ENCODE data around the gene MBD3.

The MBD3 gene

GRCh38 chr19:1621021-1621420 is 28.4 kb upstream of the MBD3 start:
- no peak overlapping the region for H3K4me3 ChIP-seq (ENCODE audit: low read depth, low read length)
- no peak for DNase-seq (ENCODE audit: low read depth, low spot score)
- ChIA-PET POLR2A (no interaction called here), CTCF (no interaction called here)
- no peak for TF ChIP-seq CTCF (IDR thresholded peaks at IDR 0.05; ENCODE audit: insufficient read depth, low read length, missing control alignments)

DNA sequence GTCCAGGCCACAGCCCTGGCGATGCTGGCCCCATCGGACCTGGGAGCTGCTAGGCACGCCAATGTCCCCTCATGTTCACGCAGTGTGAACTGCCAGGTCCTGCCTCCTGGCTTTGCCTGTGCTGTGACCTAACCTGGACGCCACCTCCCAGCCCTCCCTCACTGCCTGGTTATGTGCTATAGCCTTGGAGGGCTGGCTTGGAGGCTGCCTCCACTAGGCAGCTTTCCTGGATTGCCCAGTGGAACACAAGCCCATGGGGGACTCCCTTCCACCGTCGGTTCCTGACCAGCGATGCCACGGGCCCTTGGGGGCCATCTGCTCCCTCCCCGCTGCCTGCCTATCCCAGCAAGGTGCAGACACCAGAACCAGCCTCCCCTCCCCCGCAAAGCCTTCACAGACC is 27.8 kb upstream of the MBD3 start:
- POLR2A ChIA-PET: no interaction called here
- CTCF ChIA-PET: no interaction called here
- no peak overlapping the region for H3K4me3 ChIP-seq (ENCODE audit: low read depth, low read length)
- no peak for DNase-seq (ENCODE audit: low read depth, low spot score)
- TF ChIP-seq CTCF (IDR thresholded peaks at IDR 0.05; ENCODE audit: insufficient read depth, low read length, missing control alignments): no peak

DNA sequence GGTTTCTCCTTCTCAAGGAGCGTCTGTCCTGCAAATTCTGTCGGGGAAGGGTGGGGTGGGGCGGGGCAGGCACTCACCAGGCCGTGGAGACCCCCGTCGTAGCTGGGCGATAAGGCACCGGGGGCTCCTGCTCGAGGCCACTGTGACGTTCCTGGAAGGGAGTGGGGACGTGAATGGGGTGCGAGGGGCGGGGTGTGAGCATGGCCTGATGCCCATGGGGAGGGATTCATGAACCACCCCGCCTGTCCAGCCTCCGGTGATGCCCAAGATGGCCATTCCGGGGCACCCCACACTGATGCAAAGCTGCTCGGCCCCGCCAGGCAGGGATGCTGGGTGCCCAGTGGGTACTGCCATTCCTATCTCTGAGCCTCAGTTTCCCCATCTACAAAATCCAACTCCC is 27.0 kb upstream of the MBD3 start:
- ChIA-PET POLR2A (no interaction called here), CTCF (no interaction called here)
- TF ChIP-seq CTCF (IDR thresholded peaks at IDR 0.05; ENCODE audit: insufficient read depth, low read length, missing control alignments): no peak
- no peak overlapping the region for H3K4me3 ChIP-seq (ENCODE audit: low read depth, low read length)
- DNase-seq (ENCODE audit: low read depth, low spot score): no peak

DNA sequence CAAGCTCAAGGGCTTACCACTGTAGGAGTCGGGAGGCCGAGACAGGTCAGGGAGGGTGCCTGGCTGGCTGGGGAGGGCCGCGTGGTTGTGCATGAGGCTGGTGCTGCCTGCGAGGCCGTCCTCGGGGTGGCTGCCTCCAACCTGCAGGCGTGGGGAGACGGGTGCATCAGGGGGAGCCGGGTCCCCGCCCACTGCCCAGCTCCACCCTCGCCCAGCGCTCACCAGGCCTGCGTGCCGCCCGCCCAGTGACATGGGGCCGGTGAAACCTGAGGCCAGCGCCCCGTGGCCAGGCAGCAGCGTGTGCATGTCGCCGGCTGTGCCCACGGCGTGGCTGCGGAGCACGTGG is 26.4 kb upstream of the MBD3 start:
- POLR2A ChIA-PET: no interaction called here
- CTCF ChIA-PET: interaction anchor here (1.9 kb wide), 1 partner anchor 12 kb away, joined by 6 read pairs; no protein-coding TSS in a partner anchor
- H3K4me3 ChIP-seq (ENCODE audit: low read depth, low read length): no peak overlapping the region
- no peak for DNase-seq (ENCODE audit: low read depth, low spot score)
- no peak for TF ChIP-seq CTCF (IDR thresholded peaks at IDR 0.05; ENCODE audit: insufficient read depth, low read length, missing control alignments)

DNA sequence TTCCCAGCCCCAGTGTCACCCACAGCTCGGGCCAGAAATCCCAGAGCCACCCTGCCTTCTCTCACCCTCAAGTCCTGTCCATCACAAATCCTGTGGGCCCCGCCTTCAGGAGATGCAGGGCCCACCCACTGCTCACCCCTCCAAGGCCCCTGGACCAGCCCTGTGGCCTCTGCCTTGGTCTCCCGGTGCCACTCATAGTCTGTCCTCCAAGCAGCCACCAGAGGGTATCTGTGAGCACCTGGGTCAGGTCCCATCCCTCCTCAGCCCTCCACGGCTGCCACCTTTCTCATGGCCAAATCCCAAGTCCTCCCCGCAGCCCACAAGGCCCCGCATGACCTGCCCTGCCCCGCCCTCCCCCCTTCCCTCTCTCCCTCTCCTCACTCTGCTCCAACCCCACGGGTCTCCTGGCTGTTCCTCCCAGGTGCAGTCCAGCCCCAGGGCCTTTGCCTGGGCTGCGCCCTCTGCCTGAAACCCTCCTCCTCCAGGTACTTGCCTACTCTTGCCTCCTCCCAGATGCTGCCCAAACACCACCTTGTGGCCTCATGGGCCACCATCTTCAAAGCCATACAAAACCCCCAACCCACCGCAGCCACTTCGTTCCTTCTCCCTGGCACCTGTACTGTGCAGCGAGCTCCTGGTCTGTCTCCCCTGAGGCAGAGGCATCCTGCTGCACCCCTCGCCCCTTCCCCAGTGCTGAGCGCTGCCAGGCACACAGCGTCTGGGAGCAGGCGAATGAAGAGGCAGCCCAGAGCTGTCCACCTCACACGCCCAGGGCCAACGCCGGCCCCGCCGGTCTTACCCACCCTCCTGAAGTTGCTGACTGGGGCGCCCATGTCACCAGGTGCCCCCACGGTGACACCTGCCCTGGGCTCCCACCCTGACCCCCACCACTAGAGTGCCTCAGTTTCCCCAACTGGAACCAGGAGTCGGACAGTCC is 25.8 kb upstream of the MBD3 start:
- no peak for DNase-seq (ENCODE audit: low read depth, low spot score)

More for the DNA sequence above, 25.8 kb upstream of the MBD3 start:
- CTCF ChIA-PET: interaction anchor here (1.9 kb wide), 1 partner anchor 12 kb away, joined by 6 read pairs; no protein-coding TSS in a partner anchor
- TF ChIP-seq CTCF (IDR thresholded peaks at IDR 0.05; ENCODE audit: insufficient read depth, low read length, missing control alignments): peak; percentile 44
- H3K4me3 ChIP-seq (ENCODE audit: low read depth, low read length): no peak overlapping the region
- POLR2A ChIA-PET: no interaction called here

Data from AG04449 (cell line).